SKM-1 treated with dmso at 0.1 percent for 144 hours (cell line): Measurements from ENCODE around the gene RAD21L1.

Experiments
- DNase-seq: peaks from one replicate; lab custom pipeline; 2025; ENCODE audit not compliant: unreplicated experiment; lab: John Stamatoyannopoulos, UW

Gene RAD21L1

DNA sequence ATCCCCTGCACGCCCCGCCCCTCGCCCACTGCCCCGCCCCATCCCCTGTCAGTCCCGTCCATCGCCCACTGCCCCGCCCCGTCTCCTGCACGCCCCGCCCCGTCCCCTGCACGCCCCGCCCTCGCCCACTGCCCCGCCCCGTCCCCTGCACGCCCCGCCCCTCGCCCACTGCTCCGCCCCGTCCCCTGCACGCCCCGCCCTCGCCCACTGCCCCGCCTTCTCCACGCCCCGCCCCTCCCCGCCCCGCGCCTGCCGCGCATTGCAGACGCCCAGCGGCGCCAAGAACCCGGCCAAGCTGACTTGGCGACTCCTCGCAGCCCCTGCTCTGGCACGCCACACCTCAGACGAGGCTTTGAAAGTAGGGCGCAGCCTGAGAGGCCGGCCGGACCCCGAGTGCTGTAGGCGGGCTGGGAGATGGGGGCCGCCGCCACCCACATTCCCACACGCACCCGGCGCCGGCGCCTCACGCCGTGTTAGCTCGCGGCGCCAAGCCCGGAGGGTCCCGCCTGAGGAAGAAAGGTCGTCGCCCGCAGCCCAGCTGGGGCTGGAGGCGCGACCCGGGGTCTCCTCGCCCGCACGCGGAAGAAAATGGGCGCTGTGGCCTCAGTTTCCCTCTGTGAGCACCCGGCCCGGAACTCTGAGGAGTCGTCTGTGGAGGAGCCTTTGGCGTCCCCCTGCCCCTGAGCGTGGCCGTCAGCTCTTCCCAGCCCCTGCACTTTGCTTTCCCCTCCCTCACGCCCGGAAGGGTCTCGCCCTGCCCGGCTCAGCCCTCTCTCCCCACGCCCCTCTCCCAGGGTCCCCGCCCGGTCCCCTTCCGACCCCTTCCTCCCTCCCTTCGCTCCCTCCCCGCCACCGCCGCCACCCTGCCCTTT, at the start of gene RAD21L1:
Gene RAD21L1 (plus strand): TSS at position 262 of the 872 bp plus-strand sequence. CDS start 2,410 bp downstream, outside the sequence.
- DNase-seq = no peak

DNA sequence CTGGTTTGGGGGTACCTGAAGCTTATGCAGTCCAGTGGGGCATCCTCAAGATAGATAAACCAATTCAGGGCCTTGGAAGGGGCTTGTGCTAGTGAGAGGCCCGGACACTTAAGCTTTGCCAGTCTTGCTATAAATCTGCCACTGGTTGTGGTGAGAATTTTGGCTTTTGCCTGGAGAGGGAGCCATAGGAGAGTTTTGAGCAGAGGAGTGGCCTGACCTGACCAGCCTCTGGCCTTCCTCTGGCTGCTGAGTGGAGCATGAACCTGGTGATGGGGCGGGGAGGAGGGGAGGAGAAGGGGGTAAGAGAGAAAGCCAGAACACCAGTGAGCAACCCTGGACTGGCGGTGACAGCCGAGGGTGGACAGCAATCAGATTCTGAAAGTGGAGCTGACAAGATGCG, 48.2 kb upstream of the RAD21L1 start:
- no peak for DNase-seq

DNA sequence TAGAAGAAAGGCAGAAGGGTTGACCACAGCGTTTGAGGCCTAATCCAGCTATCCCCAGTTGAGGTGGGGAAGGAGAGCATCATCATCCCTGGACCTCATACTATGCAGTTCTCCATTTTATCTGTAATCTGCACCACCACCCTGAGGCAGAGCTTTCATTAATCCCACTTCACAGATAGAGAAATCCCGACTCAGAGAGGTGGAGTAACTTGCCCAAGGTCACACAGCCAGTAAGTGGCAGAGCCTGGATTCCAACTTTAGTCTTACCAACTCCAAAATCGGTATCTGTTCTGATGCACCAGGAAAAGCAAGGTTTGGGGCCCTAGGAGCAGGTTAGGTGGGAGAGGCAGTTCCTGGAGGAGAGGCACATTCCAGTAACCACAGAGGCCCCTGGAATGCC, 47.7 kb upstream of the RAD21L1 start:
- DNase-seq = no peak

DNA sequence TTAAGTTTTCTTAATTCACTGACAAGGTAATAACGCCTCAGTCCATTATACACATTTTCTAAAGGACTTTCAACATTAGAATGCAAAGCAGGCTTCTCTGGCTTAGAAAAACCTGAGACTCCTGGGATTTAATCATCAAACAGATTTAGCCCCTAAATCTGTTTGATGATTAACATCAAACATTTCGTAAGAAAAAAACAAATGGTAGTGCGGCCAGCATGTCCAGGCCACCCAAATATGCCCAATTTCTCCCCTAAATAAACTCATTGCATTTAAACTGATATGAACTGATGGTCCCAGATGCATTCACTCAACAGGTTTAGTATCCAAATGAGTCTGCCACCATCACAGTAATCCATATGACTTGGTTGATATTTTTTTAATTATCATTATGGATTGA, 47.2 kb upstream of the RAD21L1 start:
- no peak for DNase-seq

DNA sequence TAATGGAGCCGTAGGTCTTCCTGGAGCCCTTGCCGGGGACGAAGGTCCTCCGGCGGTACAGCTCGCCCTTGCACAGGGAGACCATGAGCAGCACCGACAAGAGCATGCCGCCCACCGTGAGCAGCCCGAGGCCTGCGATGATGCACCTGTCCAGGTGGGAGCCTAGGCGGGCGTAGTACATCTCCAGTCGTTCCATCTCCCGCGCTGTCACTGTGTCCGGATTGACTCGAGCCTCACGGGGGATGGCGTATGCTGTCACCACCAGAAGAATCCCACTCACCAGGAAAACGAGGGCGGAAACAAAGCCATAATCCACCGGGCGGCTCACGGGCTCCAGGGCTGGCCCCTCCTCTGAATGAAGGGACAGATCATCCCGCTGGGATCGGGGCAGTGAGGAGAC, 44.9 kb upstream of the RAD21L1 start:
- DNase-seq = no peak

DNA sequence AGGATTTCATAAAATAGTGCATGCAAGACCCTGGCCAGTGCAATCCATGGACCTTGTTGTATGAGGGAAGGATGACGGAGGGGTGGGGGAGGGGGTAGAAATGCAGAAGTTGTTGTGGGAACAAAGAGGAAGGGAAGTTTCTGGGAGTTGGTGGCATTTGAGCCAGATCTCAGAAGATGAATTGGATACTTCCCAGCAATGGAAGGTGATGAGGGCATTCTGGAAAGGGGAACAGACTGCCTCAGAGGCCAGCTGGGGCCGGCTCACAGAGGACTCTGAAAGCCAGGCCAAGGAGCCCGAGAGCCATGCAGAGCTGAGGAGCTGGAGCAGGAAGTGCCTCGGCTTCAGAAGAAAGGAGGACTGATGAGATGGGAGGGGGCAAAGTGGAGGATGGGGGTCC, 43.7 kb upstream of the RAD21L1 start:
- DNase-seq = no peak

DNA sequence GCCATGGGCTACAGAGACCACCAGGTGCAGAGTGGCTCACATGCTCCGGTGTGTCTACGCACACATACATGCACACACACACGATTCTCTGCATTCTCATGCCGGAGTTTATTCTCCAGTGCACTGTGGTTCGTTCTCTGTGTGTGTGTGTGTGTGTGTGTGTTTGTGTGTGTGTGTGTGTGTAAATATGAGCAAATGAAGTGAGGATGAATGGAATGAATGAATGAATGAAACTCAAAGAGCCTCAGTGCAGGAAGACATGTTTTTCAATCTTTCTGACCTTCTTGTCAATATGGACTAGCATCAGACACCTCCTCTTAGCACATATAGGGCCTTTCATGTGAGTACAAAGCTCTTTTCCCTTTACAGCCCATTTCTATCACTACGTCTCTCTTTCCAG, 42.7 kb upstream of the RAD21L1 start:
- no peak for DNase-seq

DNA sequence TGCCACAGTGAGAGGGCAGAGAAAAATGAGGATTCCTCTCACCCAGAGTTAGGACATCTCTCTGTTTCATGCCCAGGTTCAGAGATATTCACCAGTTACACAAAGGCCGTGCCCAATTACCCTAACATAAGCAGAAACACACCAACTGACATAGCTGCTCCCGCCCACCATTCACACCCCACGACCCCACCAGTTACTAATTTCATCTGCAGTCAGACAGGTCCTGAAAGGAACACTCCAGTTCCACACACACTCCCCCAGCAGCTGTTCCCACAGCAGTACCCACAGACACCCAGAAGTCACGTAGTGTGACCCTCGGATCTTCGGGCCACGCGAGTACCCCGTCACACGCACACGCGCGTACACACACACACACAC, 41.6 kb upstream of the RAD21L1 start:
- DNase-seq = no peak

DNA sequence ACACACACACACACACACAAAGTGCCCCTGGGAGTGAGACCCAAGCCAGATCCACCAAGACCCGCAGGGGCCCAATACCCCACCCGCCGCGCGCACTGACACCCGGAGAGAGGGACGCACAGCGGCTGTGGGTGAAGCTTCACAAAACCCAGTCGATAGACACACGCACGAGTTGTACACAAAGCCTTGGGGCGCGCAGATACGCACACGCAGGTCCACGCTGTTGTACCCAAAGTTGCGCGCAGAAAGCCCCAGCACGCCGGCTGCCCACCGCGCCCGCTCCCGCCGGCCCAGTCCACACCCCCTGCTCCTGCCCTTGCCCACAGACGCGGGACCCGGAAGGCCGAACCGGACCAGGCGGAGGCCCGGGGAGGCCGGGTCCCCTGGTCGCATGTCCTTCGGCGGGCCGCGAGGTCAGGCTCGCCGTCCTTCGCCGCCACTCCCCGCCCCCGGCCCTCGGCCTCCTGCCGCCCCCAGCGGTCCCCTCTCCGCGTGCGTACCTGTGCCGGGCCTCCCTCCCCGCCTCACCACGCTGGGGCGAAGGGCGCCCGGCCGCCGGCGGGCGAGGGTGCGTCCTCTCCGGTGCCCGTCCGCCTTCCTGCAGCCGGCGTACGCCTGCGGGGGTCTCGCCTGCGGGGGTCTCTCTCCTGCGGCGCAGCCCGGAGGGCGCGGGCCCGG, 41.1 kb upstream of the RAD21L1 start, which contains the start of gene TMEM74B:
Gene TMEM74B (minus strand): TSS at position 344 of the 678 bp plus-strand sequence. CDS start 1,180 bp downstream, outside the sequence.
- DNase-seq = no peak

DNA sequence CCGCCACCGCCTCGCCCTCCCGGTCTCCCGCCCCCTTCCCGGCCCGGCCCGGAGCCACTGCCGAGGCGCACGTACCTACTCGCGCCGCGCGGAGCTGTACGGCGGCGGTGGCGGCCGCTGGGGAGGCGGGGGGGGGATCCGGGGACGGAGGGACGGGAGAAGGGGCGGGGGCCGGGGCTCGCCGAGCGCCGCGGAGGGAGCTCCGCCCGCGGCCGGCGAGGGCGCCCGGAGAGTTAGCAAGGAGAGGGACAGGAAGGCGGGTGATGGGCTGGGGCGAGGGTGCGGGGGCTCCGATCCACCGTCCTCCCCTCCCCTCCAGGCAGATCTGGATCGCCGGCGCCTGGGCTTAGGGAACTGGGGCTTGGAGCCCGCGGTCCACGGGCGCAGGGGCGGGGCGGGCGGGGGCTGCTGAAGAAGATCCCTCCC, 40.5 kb upstream of the RAD21L1 start:
- no peak for DNase-seq

DNA sequence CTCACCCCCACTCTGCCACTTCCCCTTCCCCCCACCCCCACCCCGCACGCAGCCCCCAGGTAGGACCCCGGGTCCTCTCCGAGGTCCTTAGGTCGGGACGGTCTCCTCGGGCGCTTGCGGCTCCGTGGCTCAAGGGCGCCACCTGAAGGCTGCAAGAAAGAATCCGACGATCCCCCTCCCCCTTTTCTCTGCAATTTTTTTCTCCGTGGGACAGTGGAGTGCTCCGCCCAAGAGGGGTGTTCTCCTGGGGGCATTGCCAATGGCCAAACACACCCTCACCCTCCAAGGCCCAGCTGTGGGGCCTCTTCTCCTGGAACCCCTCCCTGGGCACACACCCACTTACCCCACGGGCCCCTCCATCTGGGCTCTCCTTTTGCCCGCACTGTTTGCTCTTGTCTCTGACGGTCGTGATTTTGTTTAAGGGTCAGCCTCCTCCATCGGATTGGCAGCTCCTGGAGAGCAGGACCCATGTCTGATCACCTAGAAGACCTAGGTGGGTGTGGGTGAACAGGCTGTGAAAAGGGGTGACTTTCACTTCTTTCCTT, 40.0 kb upstream of the RAD21L1 start:
- DNase-seq = peak; percentile 18

DNA sequence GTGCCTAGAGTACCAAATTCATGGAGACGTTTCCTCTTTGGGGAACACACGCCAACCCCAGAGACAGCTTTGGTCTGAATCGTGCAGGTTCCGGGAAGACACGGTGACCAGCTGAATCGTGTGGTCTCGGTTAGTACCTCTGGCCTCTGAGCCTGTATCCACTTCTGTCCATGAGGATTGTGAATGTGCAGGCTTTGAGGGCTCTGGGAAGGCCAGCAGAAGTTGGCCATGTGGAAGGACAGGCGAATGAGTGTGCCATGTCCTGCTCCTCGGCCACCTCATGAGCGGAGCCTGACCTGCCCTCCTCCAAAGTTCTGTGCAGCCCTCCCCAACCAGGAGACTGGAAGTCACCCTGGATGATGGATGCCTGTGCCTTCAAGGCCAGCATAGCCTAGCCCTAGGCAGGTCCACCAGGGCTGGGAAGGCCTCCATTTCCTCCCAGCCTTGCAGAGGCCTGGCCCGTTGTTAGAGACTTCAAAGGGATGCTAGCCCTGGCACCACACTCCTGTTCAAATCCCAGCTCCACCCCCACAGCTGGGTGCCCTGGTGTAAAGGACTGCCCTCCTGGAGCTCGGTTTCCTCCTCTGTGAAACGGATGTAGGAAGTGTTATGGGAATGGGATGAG, 39.4 kb upstream of the RAD21L1 start:
- DNase-seq = no peak

DNA sequence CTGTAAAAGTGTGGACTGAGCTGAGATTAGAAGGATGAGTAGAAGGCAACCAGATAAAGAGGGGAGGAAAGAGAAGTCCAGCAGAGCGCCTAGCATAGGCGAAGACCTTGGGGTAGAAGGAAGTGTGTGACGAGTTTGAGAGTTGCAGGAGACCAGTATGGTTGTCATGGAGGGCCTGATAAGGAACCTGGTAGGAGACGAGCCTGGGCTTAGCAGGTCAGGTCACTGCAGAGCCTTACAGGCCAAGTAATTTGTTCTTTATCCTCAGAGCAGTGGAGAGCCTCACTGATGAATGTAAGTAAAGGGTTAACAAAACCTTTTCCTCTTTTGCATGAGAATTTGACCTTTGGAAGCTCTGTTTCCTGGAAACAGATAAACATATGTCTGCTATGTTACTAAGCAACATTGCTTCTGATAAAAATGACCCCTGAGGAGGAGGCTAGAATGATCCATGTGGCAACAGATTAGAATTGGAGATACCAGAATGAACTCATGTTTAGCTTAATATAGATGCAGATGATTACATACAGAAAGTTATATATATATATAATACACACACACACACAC, 38.2 kb upstream of the RAD21L1 start:
- no peak for DNase-seq

DNA sequence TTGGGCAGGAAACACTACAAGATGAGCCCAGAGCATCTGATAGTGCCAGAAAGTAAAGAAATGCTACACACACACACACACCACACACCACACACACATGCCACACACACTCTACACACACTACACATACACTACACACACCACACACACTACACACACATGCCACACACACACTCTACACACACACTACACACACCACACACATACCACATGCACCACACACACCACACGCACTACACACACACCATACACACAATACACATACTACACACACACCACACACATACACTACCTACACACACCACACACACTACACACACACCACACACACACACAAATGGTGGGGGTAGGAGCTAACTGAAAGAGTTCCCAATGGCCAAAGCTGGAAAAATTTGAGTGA, 37.5 kb upstream of the RAD21L1 start:
- DNase-seq = no peak

DNA sequence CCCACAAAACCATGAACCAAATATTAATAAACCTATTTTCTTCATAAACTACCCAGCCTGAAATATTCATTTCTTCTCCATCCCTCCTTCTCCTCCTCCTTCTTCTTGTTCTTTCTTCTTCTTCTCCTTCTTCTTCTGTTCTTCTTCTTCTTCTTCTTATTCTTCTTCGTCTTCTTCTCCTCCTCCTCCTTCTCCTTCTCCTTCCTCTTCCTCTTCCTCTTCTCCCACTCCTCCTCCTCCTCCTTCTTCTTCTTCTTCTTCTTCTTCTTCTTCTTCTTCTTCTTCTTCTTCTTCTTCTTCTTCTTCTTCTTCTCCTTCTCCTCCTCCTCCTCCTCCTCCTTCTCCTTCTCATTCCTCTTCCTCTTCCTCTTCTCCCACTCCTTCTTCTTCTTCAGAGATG, 36.0 kb upstream of the RAD21L1 start:
- DNase-seq = no peak

DNA sequence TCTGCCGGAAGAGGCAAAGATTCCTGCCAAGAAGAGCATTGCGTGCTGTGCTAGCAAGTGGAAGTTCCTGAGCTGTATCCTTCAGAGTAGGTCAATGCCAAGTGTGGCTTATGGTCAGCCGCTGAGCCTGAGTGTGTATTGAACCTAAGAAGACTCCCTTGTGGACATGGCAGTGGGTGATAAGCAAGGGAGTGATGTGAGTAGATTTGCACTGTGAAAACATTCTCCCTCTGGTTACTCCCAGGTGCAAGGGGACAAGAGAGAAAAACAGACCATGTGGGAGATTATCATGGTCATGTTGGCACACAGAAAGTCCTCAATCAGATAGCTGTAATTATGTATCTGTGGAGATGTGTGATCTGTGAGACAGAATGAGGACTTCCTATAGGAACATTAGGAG, 35.0 kb upstream of the RAD21L1 start:
- no peak for DNase-seq

DNA sequence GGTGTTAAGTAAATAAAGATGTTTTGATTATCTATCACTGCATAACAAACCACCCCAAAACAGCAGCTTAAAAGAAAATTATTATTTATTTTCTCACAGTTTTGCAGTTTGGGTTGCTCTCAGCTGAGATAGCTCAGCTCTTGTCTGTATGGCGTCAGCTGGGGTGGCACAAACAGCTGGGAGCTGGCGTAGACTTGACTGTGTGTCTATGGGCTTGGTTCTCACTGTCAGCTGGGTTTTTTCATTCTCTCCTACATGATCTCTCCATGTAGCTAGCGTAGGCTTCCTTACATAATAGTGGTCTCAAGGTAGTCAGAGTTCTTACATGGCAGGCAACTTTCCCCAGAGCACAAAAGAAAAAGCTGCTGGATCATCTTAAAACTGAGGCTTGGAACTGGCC, 34.5 kb upstream of the RAD21L1 start:
- DNase-seq = no peak

DNA sequence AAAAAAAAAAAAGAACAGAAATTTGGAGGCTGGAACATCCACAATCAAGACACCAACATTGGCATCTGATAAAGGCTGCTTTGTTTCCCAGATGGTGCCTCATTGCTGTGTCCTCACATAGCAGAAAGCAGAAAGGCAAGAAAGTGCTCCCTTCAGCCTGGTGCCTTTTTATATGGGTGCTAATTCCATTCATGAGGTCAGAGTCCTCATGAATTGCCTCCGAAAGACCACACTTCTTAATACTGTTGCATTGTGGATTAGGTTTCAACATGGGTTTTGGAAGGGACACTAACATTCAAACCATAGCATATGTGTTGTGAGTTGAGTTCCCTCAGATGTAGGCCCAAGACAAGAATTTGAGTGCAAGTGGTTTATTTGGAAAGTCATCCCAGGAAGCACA, 30.6 kb upstream of the RAD21L1 start:
- DNase-seq = no peak

DNA sequence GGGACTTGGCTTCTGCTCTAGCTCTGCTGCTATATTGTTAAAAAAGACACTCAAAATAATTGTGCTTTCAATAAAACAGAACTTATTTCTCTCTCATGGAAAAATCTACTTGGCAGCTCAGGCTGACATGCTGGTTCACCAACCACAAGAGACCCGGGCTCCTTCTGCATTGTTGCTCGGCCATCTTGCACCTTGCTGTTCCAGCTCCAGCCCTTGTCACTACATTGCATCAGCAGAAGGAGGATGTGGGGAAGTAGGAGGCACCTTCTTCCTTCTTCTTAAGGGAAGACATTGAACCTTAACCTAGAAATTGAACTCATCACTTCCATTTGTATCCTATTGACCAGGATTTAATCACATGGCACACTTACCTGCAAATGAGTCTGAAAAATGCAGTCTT, 29.2 kb upstream of the RAD21L1 start:
- DNase-seq = no peak

DNA sequence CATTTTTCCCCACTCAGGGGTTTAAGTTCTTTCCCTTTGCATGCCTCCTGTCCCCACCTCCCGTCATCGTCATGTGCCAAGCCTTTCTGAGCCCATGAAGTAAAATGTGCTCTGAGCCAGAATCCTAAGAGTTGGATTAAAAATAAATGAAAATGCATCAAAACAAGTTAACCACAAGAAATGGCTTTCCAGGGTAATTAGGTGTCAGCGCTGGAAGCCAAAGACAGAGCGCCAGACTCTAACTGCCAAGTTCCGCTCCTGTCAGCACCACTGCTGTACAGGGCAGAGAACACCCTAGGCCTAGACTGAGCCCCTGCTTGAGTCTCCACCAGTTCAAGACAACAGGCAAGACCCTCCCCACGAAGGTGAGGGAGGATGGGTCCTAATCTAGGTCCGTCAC, 28.0 kb upstream of the RAD21L1 start:
- DNase-seq = no peak

DNA sequence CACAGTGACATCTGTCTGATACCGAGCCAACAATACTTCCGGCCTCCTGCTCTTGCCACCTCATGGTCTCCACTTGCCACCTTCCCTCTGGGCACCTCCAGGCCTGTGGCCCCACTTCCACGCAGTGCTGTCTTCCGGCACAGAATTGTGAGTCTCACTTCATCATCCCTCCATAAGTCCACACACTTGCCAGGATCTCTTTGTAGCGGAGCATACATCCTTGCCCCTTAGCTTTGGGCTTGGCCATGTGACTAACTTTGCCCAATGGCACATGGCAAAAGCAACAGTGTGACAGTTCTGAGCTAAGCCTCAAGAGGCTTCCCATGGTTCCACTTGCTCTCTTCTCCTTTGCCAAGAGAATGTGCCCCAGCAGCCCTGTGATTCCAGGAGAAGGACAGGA, 27.1 kb upstream of the RAD21L1 start:
- no peak for DNase-seq
